Stomach smooth muscle (tissue), 2 donors: ENCODE measurements around the gene PLPP4.

Source experiments
- H3K27ac ChIP-seq: one replicate; pipeline ENCODE4 v1.7.0; 2013; ENCODE audit warnings: mild to moderate bottlenecking, low read length, inconsistent platforms
- H3K27me3 ChIP-seq, 2 donors: one replicate each; pipeline ENCODE4 v1.7.0; 2013; ENCODE audit warnings: low read length in 2 of 2; ENCODE audit not compliant: insufficient read depth in 2 of 2, control insufficient read depth in 1 of 2
- H3K36me3 ChIP-seq, 2 donors: one replicate each; pipeline ENCODE4 v1.7.0; 2013; ENCODE audit warnings: low read length in 2 of 2; ENCODE audit not compliant: control insufficient read depth in 2 of 2, insufficient read depth in 2 of 2
- H3K4me1 ChIP-seq: one replicate; pipeline ENCODE4 v1.7.0; 2013; ENCODE audit warnings: low read length; ENCODE audit not compliant: control insufficient read depth, insufficient read depth
- H3K4me3 ChIP-seq, 2 donors: one replicate each; pipeline ENCODE4 v1.7.0; 2013; ENCODE audit warnings: low read length in 2 of 2
- H3K9ac ChIP-seq, 2 donors: one replicate each; pipeline ENCODE4 v1.7.0; 2013; ENCODE audit warnings: low read length in 2 of 2, mild to moderate bottlenecking in 1 of 2
- H3K9me3 ChIP-seq, 2 donors: one replicate each; pipeline ENCODE4 v1.7.0; 2013; ENCODE audit warnings: low read length in 2 of 2; ENCODE audit not compliant: control insufficient read depth in 2 of 2
- donor health status: healthy.
- donor health status: Pancreatic carcinoma.

PLPP4 gene

GRCh38 chr10:120542591-120542990 is 85.6 kb downstream of the PLPP4 start:
- H3K9me3 ChIP-seq, result no peaks in the 10 kb centered on the region
- no peak overlapping the region for H3K9ac ChIP-seq
- H3K36me3 ChIP-seq, result no peaks in the 10 kb centered on the region
- H3K4me3 ChIP-seq, result no peak overlapping the region
- H3K27ac ChIP-seq, result no peak overlapping the region
- no peaks in the 10 kb centered on the region for H3K27me3 ChIP-seq
- no peaks in the 10 kb centered on the region for H3K4me1 ChIP-seq

GRCh38 chr10:120543291-120543690 is 86.3 kb downstream of the PLPP4 start:
- H3K9me3 ChIP-seq, result no peaks in the 10 kb centered on the region
- no peak overlapping the region for H3K4me3 ChIP-seq
- no peaks in the 10 kb centered on the region for H3K27me3 ChIP-seq
- H3K9ac ChIP-seq, result no peak overlapping the region
- H3K27ac ChIP-seq, result no peak overlapping the region
- H3K36me3 ChIP-seq, result no peaks in the 10 kb centered on the region
- no peaks in the 10 kb centered on the region for H3K4me1 ChIP-seq

- Histone ChIP-seq H3K9me3 (peaks cover 0 to 3% of the 10 kb centered on the region in 2 donors), H3K4me1 (no peaks in the 10 kb centered on the region), H3K4me3 (no peak overlapping the region), H3K27ac (no peak overlapping the region), H3K27me3 (no peaks in the 10 kb centered on the region), H3K9ac (no peak overlapping the region), H3K36me3 (no peaks in the 10 kb centered on the region)
Measured at GRCh38 chr10:120548210-120548609, 91.2 kb downstream of the PLPP4 start.

GRCh38 chr10:120552262-120552661 is 95.2 kb downstream of the PLPP4 start:
- no peak overlapping the region for H3K4me3 ChIP-seq
- no peaks in the 10 kb centered on the region for H3K27me3 ChIP-seq
- H3K27ac ChIP-seq, result no peak overlapping the region
- no peaks in the 10 kb centered on the region for H3K36me3 ChIP-seq
- no peak overlapping the region for H3K9ac ChIP-seq
- peaks cover 0 to 3% of the 10 kb centered on the region in 2 donors for H3K9me3 ChIP-seq
- no peaks in the 10 kb centered on the region for H3K4me1 ChIP-seq

GRCh38 chr10:120553911-120554310 is 96.9 kb downstream of the PLPP4 start:
- Histone ChIP-seq H3K27me3 (no peaks in the 10 kb centered on the region), H3K9me3 (peaks cover 0 to 3% of the 10 kb centered on the region in 2 donors), H3K4me3 (no peak overlapping the region), H3K27ac (no peak overlapping the region), H3K4me1 (no peaks in the 10 kb centered on the region), H3K36me3 (no peaks in the 10 kb centered on the region), H3K9ac (no peak overlapping the region)

- Histone ChIP-seq H3K9ac (no peak overlapping the region), H3K9me3 (peaks cover 0 to 3% of the 10 kb centered on the region in 2 donors), H3K27ac (no peak overlapping the region), H3K4me1 (no peaks in the 10 kb centered on the region), H3K36me3 (no peaks in the 10 kb centered on the region), H3K4me3 (no peak overlapping the region), H3K27me3 (no peaks in the 10 kb centered on the region)
Measured at GRCh38 chr10:120555436-120555835, 98.4 kb downstream of the PLPP4 start.

- Histone ChIP-seq H3K4me3 (no peak overlapping the region), H3K9ac (no peak overlapping the region), H3K9me3 (peaks cover 0 to 3% of the 10 kb centered on the region in 2 donors), H3K4me1 (no peaks in the 10 kb centered on the region), H3K27me3 (no peaks in the 10 kb centered on the region), H3K27ac (no peak overlapping the region), H3K36me3 (no peaks in the 10 kb centered on the region)
Measured at GRCh38 chr10:120555842-120556532, 99.0 kb downstream of the PLPP4 start.

GRCh38 chr10:120557311-120557710 is 100.3 kb downstream of the PLPP4 start:
- Histone ChIP-seq H3K4me1 (no peaks in the 10 kb centered on the region), H3K27me3 (no peaks in the 10 kb centered on the region), H3K36me3 (no peaks in the 10 kb centered on the region), H3K27ac (no peak overlapping the region), H3K4me3 (no peak overlapping the region), H3K9me3 (peaks cover 0 to 3% of the 10 kb centered on the region in 2 donors), H3K9ac (no peak overlapping the region)

- H3K27ac ChIP-seq, result no peak overlapping the region
- H3K27me3 ChIP-seq, result no peaks in the 10 kb centered on the region
- H3K4me3 ChIP-seq, result no peak overlapping the region
- H3K9ac ChIP-seq, result no peak overlapping the region
- H3K36me3 ChIP-seq, result no peaks in the 10 kb centered on the region
- no peaks in the 10 kb centered on the region for H3K9me3 ChIP-seq
- no peaks in the 10 kb centered on the region for H3K4me1 ChIP-seq
Measured at GRCh38 chr10:120559800-120560199, 102.8 kb downstream of the PLPP4 start.

GRCh38 chr10:120562956-120563355 is 105.9 kb downstream of the PLPP4 start:
- Histone ChIP-seq H3K36me3 (no peaks in the 10 kb centered on the region), H3K4me3 (no peak overlapping the region)

GRCh38 chr10:120570418-120570817 is 113.4 kb downstream of the PLPP4 start:
- Histone ChIP-seq H3K9me3 (no peaks in the 10 kb centered on the region), H3K27ac (no peak overlapping the region), H3K9ac (no peak overlapping the region), H3K4me1 (no peaks in the 10 kb centered on the region), H3K4me3 (no peak overlapping the region), H3K36me3 (no peaks in the 10 kb centered on the region), H3K27me3 (no peaks in the 10 kb centered on the region)

More at GRCh38 chr10:120562956-120563355, 105.9 kb downstream of the PLPP4 start:
- Histone ChIP-seq H3K27me3 (no peaks in the 10 kb centered on the region), H3K27ac (no peak overlapping the region), H3K4me1 (no peaks in the 10 kb centered on the region), H3K9ac (no peak overlapping the region), H3K9me3 (no peaks in the 10 kb centered on the region)
